ENCODE data around the gene GTF2A1L. TPM values are rescaled to one million over a fixed set of nuclear protein-coding genes. Genes with fewer than 3 reads are reported as not detected.

GTF2A1L gene
- total RNA-seq, 2 experiments from 2014 or later = not detected

Other genes starting within 250 kb of the GTF2A1L start
- gene PPP1R21, start 177.1 kb upstream of the GTF2A1L start, total RNA-seq = 10 to 100 TPM; 39.3 to 43.0 TPM
- 1 to 10 TPM; 1.9 to 2.1 TPM for gene STON1, start 87.7 kb upstream of the GTF2A1L start, total RNA-seq
- gene LHCGR, start 137.9 kb downstream of the GTF2A1L start, total RNA-seq = not detected